Epithelial cell of esophagus (primary cell): ENCODE results near the gene RBM28.

Experiments
- DNase-seq: peaks from one replicate; pipeline ENCODE4 v3.0.0; 2010; ENCODE audit warnings: low read depth
- H3K4me3 ChIP-seq: 2 replicates; pipeline ENCODE4 v1.5.1; 2011; ENCODE audit warnings: mild to moderate bottlenecking, low read length, control low read depth
- CTCF ChIP-seq: IDR thresholded peaks from 2 replicates; pipeline ENCODE4 v1.5.1; 2011; ENCODE audit warnings: low read depth, mild to moderate bottlenecking, low read length, control low read depth, inconsistent platforms; ENCODE audit not compliant: insufficient read depth; ENCODE audit errors: missing control alignments

The RBM28 gene

GRCh38 chr7:128373606-128374005 lies 29.9 kb upstream of the RBM28 start:
- no peak for DNase-seq
- TF ChIP-seq CTCF = no peak
- H3K4me3 ChIP-seq = no peak overlapping the region

GRCh38 chr7:128370491-128370890 lies 26.8 kb upstream of the RBM28 start:
- H3K4me3 ChIP-seq = no peak overlapping the region
- DNase-seq = no peak
- TF ChIP-seq CTCF = no peak

GRCh38 chr7:128366986-128367385 lies 23.3 kb upstream of the RBM28 start:
- DNase-seq = no peak
- no peak overlapping the region for H3K4me3 ChIP-seq
- TF ChIP-seq CTCF = no peak

- TF ChIP-seq CTCF = no peak
- H3K4me3 ChIP-seq = no peak overlapping the region
- peak; percentile 89 for DNase-seq
These were observed 22.6 kb upstream of the RBM28 start for GRCh38 chr7:128366300-128366699.

GRCh38 chr7:128365432-128365831 lies 21.7 kb upstream of the RBM28 start:
- no peak for TF ChIP-seq CTCF
- no peak for DNase-seq

GRCh38 chr7:128364166-128364870 lies 20.6 kb upstream of the RBM28 start:
- no peak overlapping the region for H3K4me3 ChIP-seq
- no peak for DNase-seq
- no peak for TF ChIP-seq CTCF

More at GRCh38 chr7:128365432-128365831, 21.7 kb upstream of the RBM28 start:
- no peak overlapping the region for H3K4me3 ChIP-seq

GRCh38 chr7:128363261-128363721 lies 19.6 kb upstream of the RBM28 start:
- H3K4me3 ChIP-seq = no peak overlapping the region
- DNase-seq = no peak
- TF ChIP-seq CTCF = no peak
